Breast epithelium (tissue), 4 donors: Measurements from ENCODE around the gene OCIAD2. TPM values are rescaled to one million over a fixed set of nuclear protein-coding genes. Genes with fewer than 3 reads are reported as not detected.
"Not testable (repeated sequence)": the region's sequence is repeated elsewhere in the genome, so short reads cannot be mapped to it uniquely, and the experiment has no call there.

Source experiments
- DNase-seq, 2 donors: peaks; one replicate each; pipeline ENCODE4 v3.0.0-alpha.2; 2019; ENCODE audit warnings: low spot score in 2 of 2
- H3K27ac ChIP-seq, 2 donors: fragments of 200-600 bp; sonication (generic) in 1 of 2; one replicate each; pipeline ENCODE4 v1.5.1; 2016 to 2019; ENCODE audit warnings: mild to moderate bottlenecking in 1 of 2
- H3K27me3 ChIP-seq, 2 donors: fragments of 200-600 bp; sonication (generic) in 1 of 2; one replicate each; pipeline versions ENCODE4 v1.5.1 to v1.6.0; 2017 to 2019; ENCODE audit warnings: control low read depth in 1 of 2, mild to moderate bottlenecking in 1 of 2
- H3K36me3 ChIP-seq: fragments of 200-600 bp; one replicate; pipeline ENCODE4 v1.5.1; 2019
- H3K4me1 ChIP-seq, 2 donors: fragments of 200-600 bp; sonication (generic); one replicate each; pipeline ENCODE4 v1.5.1; 2016 to 2019; ENCODE audit warnings: control low read depth in 1 of 2
- H3K4me3 ChIP-seq, 3 donors: fragments of 200-600 bp; sonication (generic); 1 replicate in 2 of 3; 2 replicates in 1 of 3; pipeline ENCODE4 v1.5.1; 2016 to 2019; ENCODE audit warnings: mild to moderate bottlenecking in 3 of 3, moderate library complexity in 2 of 3
- H3K9me3 ChIP-seq, 2 donors: fragments of 200-600 bp; sonication (generic) in 1 of 2; one replicate each; pipeline ENCODE4 v1.5.1; 2016 to 2019; ENCODE audit warnings: control low read depth in 1 of 2
- CTCF ChIP-seq, 3 donors: fragments of 450-650 bp; IDR thresholded peaks; one replicate each; pipeline ENCODE4 v1.5.1; 2016 to 2017; ENCODE audit warnings: antibody characterized with exemption in 3 of 3, mild to moderate bottlenecking in 3 of 3, moderate library complexity in 3 of 3
- POLR2A ChIP-seq: fragments of 450-650 bp; IDR thresholded peaks from one replicate; pipeline ENCODE4 v1.6.1; 2016; ENCODE audit warnings: antibody characterized with exemption, mild to moderate bottlenecking, moderate library complexity
- POLR2AphosphoS5 ChIP-seq, 3 donors: sonication (generic); formaldehyde crosslinking; IDR thresholded peaks; one replicate each; pipeline ENCODE4 v1.6.1; 2017; ENCODE audit warnings: antibody characterized with exemption in 3 of 3
- intact Hi-C: fragments of 100-400 bp; cut with DNase I; formaldehyde crosslinking; loops from one replicate; pipeline ENCODE4 v1.15.1; 2023; ENCODE audit warnings: low total_unique reads
- total RNA-seq, 3 donors: library from RNA; depleted of rRNA; stranded (reverse); fragments of >200 nt; gene quantifications; one replicate each; pipeline ENCODE4 v1.1.0, GENCODE V29; 2016

Gene OCIAD2
- total RNA-seq, 3 donors from 2014 or later = 9.2 to 22.0 (median 9.9) TPM

- Histone ChIP-seq H3K4me1 (no peaks in the 10 kb centered on the region), H3K4me3 (no peak overlapping the region), H3K27me3 (no peaks in the 10 kb centered on the region), H3K36me3 (no peaks in the 10 kb centered on the region), H3K27ac (no peak overlapping the region), H3K9me3 (no peaks in the 10 kb centered on the region)
- no peak for DNase-seq
- intact Hi-C loops = no loop called here
- TF ChIP-seq CTCF (IDR thresholded peaks at IDR 0.05) (no peak), POLR2A (no peak), POLR2AphosphoS5 (IDR thresholded peaks at IDR 0.05) (no peak)
Measured at GRCh38 chr4:48854395-48854683, 52.2 kb downstream of the OCIAD2 start.

GRCh38 chr4:48853604-48854394 lies 52.8 kb downstream of the OCIAD2 start:
- Histone ChIP-seq H3K36me3 (no peaks in the 10 kb centered on the region), H3K9me3 (no peaks in the 10 kb centered on the region), H3K27ac (no peak overlapping the region), H3K27me3 (no peaks in the 10 kb centered on the region), H3K4me1 (no peaks in the 10 kb centered on the region), H3K4me3 (no peak overlapping the region)
- intact Hi-C loops = no loop called here
- DNase-seq = no peak
- TF ChIP-seq POLR2AphosphoS5 (IDR thresholded peaks at IDR 0.05) (no peak), POLR2A (no peak), CTCF (IDR thresholded peaks at IDR 0.05) (no peak)

- Histone ChIP-seq H3K9me3 (no peaks in the 10 kb centered on the region), H3K4me1 (no peaks in the 10 kb centered on the region), H3K27me3 (no peaks in the 10 kb centered on the region), H3K4me3 (no peak overlapping the region), H3K27ac (no peak overlapping the region), H3K36me3 (no peaks in the 10 kb centered on the region)
- DNase-seq = no peak
- intact Hi-C loops = no loop called here
- TF ChIP-seq CTCF (IDR thresholded peaks at IDR 0.05) = no peak
Measured at GRCh38 chr4:48851651-48852050, 54.9 kb downstream of the OCIAD2 start.

GRCh38 chr4:48848799-48849198 lies 57.8 kb downstream of the OCIAD2 start:
- H3K27ac ChIP-seq, intact Hi-C loops, H3K4me3 ChIP-seq, H3K36me3 ChIP-seq, H3K9me3 ChIP-seq, H3K27me3 ChIP-seq, DNase-seq, H3K4me1 ChIP-seq: not testable (repeated sequence)

- H3K4me3 ChIP-seq = no peak overlapping the region
- TF ChIP-seq POLR2AphosphoS5 (IDR thresholded peaks at IDR 0.05) (no peak), CTCF (IDR thresholded peaks at IDR 0.05) (no peak), POLR2A (no peak)
- no peaks in the 10 kb centered on the region for H3K36me3 ChIP-seq
- no peaks in the 10 kb centered on the region for H3K27me3 ChIP-seq
- no peak overlapping the region for H3K27ac ChIP-seq
- H3K9me3 ChIP-seq = no peaks in the 10 kb centered on the region
- no peak for DNase-seq
- no peaks in the 10 kb centered on the region for H3K4me1 ChIP-seq
- intact Hi-C loops = no loop called here
Measured at GRCh38 chr4:48844843-48845242, 61.7 kb downstream of the OCIAD2 start.
